HG03432 (cell line): Measurements from ENCODE around the gene FHAD1.
"Not testable (repeated sequence)": the region's sequence is repeated elsewhere in the genome, so short reads cannot be mapped to it uniquely, and the experiment has no call there.

Source experiments
- ATAC-seq: cut with Tn5 transposase; IDR thresholded peaks from one replicate; pipeline ENCODE4 v1.9.1; 2021; ENCODE audit warnings: mild to moderate bottlenecking, moderate library complexity; ENCODE audit not compliant: unreplicated experiment

FHAD1 gene

GRCh38 chr1:15303935-15304334, 56.9 kb downstream of the FHAD1 start:
- no peak for ATAC-seq

DNA sequence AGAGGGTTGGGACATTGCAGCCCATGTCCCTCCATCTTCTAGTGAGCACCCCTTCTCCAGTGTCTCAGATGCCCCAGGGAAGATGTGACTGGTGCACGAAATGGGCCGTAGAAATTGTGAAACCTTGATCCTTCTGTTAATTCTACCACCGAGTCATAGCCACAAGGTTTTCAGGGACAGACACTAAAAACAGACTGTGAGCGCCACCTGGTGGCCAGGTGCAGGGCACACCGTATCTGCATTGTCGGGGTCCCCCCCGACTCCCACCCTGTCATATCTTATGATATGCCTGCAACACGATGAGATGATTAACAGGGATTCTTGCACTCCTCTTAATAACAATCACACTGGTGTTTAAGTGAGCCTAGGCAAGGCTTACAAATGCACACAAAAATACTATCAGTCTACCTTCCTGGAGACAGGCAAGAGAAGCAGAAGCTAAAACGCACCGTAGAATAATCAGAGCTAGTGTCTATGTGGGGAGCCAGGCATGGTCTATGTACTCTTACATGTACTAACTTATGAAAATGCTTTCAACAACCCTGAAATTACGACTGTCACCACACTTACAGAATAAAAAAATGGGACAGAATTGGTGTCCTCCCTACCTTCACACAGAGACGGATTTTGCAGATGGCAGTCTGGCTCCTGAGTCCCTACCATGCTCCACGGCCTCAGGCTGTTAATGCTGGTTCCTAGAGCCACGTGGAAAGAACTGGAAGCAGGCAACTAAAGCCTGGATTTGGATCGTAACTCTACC, 57.9 kb downstream of the FHAD1 start:
- no peak for ATAC-seq

GRCh38 chr1:15305468-15305770, 58.4 kb downstream of the FHAD1 start:
- ATAC-seq, result no peak

DNA sequence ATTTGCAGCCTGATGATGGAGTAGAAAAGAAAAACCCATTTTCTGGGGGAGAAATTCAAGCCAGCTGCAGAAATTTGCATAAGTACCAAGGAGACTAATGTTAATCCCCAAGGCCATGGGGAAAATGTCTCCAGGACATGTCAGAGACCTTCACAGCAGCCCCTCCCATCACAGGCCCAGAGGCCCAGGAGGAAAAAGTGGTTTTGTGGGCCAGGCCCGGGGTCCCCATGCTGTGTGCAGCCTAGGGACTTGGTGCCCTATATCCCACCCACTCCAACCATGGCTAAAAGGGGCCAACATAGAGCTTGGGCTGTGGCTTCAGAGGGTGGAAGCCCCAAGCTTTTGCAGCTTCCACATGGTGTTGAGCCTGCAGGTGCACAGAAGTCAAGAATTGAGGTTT, 59.3 kb downstream of the FHAD1 start:
- ATAC-seq, result not testable (repeated sequence)

DNA sequence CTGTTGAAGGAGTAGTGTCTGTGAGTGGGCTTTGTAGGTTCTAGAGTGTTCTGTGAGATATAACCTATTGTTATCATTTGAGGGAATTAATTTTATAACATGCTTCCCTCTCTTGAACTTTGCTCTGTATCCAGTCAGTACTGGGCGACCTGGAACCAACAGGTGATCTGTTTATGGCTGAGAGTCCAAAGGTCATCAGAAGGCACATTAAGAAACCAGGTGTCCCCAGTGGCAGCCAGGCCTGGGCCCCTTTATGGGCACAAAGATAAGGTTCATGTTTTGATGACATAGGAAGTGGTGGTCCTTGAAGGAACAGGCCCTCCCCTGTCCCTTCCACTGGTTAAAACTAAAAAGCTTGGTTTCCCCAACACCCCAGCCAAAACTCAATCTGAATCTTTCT, 61.1 kb downstream of the FHAD1 start:
- ATAC-seq, result no peak

DNA sequence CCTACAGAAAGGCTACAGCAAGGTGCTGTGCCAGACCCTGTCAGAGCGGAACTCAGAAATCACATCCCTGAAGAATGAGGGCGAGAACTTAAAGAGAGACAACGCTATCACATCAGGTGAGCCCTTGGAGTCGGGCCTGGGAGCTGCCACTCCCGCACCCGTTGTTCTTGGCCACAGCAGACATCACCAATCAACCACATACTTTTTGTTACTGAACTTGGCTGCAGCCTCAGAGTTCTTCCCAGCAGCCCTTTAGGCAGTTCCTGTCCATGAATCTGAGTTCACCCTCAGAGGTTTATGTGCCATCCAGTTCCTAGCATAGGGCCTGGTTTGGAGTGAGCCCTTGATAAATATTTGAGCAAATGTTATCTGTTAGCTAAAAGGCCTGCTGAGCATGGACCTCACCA, 61.6 kb downstream of the FHAD1 start:
- ATAC-seq, result no peak

DNA sequence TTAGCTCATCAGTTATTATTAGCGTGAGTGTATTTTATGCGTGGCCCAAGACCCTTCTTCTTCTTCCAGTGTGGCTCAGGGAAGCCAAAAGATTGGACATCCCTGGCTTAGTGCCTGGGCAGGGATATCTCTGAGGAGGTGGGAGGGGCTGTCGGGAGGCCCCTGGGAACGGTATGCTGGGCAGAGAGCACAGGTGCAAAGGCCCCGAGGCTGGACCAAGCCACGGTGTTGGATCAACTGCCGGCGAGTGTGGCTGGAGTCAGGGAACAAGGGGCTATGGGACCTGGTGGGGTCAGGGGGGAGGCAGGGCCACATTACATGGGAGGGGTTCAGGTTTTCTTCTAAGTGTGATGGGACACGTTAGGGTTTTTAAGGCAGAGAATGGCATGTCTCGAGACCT, 62.7 kb downstream of the FHAD1 start:
- no peak for ATAC-seq

DNA sequence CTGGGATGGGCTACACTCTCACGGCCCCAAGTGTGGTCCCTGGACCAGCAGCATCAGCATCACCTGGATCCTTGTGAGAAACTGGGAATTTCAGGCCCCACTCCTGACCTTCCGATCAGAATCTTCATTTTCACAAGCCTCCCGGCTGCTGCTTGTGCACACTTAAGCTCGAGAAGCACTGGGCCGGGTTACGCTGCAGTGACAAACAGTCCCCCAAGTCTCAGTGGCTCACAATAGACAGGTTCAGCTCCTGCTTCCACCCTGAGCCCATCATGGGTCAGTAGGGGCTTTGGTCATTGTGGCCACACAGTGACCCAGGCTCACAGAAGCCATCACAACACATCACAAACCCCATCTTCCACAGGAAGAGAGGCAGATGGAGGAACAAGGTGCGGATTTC, 63.5 kb downstream of the FHAD1 start:
- no peak for ATAC-seq

GRCh38 chr1:15311122-15311822, 64.2 kb downstream of the FHAD1 start:
- ATAC-seq, result no peak

GRCh38 chr1:15311880-15312279, 64.9 kb downstream of the FHAD1 start:
- ATAC-seq, result no peak

DNA sequence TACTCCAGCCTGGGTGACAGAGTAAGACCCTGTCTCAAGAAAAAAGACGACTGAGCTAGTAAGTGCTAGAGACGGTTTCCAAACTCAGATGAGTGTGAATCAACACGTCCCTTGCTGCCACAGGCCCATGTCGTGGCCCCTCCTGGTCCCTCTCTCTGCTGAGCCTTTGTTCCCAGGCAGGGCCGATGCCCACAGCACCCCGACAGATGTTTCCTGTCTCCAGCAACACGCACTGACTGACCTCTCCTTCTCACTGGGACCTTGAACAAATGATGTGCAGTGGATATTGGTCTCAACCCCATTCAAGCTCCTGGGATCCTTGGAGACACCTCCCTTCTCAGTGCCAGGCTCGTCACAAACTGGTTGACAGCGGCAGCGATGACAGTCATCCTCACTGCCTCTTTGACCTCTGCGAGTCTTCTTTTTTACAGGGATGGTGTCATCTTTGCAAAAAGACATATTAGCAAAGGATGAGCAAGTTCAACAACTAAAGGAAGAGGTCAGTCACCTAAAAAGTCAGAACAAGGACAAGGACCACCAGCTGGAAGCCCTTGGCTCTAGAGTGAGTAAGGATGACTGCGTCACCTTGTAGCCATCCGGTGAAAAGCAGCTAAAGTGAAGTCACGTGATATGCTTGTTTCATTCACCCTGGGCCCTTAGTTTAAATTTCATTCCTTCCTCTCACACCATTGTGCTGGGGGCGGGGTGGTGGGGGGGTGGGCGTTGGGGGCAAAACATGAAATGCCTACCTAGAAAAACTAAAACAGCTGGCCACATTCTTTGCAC, 65.8 kb downstream of the FHAD1 start:
- ATAC-seq, result no peak

DNA sequence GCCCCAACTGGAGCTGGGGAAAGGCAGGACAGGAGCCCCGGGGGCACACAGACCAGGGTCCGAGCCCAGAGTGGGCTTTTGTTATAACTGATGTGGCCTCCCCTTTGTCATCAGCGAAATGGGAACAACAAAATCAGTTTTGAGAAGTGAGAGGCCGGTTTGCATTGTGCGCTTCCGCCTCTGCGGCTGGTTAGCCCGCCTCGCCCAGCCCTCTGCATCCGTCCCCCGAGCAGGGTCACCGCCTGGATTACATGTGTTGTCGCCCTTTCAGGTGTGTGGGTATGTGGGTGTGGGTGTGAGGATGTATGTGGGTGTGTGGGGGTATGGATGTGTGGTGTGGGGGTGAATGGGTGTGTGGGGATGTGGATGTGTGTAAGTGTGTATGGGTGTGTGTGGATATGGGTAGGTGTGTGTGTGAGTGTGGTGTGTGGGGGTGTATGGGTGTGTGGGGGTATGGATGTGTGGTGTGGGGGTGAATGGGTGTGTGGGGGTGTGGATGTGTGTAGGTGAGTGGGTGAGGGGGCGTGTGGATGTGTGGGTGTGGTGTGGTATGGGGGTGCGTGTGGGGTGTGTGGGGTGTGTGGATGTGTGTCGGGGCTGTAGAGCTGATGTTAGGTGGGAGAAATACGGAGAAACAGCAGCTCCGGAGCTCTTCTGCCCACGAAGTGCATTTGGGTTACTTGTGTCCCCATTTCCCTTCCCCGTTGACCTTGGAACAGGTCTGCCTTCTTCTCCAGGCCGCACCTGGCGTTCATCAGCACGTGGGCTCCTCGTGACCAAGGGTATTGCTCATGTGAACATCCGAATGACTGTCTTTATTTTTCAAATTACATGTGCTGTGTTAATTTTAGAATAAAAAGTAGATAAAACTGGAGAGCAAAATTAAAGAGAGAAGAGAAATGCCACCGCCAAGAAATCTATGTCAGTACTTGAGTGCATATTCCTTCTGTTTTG, 67.6 kb downstream of the FHAD1 start:
- ATAC-seq, result no peak

GRCh38 chr1:15315815-15316214, 68.8 kb downstream of the FHAD1 start:
- no peak for ATAC-seq

DNA sequence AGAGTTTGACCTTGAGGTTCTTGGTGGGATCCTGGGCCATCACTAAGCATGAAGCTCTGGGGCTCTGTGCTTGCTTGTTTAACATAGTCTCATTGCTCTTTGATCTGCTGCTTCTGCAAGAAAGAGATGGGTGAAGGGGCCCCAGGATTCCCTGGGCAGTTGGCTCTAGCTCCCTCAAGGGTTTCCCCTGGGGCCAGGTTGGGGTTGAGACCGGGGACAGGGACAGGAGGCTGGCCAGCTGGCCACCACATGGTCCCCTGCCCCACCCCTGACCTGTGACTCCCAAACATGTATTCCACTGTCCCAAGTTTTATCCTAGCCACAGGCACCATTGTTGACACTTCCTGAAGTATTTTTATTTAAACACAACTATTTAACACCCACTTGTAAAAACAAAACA, 69.5 kb downstream of the FHAD1 start:
- no peak for ATAC-seq

GRCh38 chr1:15320267-15320666, 73.2 kb downstream of the FHAD1 start:
- no peak for ATAC-seq

GRCh38 chr1:15321601-15322000, 74.6 kb downstream of the FHAD1 start:
- ATAC-seq, result no peak

DNA sequence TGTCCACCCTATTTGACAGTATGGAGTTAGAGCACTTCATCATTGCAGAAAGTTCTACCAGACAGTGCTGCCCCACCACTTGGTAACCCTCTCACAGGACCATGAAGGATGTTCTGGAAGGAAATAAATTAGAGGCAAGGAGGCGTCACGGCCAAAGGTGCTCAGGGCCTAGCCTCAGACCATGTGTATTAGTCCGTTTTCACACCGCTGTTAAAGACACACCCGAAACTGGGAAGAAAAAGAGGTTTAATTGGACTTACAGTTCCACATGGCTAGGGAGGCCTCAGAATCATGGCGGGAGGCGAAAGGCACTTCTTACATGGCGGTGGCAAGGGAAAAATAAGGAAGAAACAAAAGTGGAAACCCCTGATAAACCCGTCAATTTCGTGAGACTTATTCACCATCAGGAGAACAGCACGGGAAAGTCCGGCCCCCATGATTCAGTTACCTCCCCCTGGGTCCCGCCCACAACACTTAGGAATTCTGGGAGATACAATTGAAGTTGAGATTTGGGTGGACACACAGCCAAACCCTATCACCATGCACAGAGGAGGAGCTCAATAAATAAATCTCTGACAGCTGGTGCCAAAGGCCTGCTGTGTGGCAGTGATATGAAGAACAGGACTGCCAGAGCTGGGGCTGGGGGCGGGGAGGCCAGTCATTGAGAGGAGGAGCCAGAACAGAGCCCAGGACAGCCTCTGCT, 75.8 kb downstream of the FHAD1 start:
- no peak for ATAC-seq

DNA sequence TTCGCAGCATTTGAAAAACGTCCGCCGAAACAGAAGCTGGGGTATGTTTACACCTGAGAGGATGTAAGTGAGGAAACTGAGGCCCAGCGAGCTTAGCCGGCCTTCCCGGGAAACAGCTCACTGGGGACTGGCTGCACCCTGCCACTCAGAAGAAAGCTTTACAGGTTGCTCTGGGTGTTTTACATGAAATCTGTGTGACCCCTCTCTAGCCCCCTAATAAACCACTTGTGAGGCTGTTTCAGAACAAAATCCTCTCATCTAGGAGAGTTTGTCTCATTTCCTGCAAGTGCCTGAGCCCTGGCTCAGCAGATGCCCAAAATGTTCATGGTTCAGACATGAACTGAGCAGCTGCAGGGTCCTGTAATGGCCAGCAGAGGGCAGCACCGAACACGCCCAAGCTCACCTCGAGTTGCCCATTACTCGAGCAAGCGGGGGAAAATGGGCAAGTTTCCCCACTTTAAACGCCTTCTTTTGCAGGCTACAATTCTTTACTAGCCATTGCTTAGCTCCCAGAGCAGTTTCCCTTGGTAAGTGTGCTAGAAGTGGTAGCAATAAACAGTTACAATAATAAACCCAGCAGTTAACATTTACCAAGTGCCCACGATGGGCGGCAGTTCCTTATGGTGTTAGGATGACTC, 76.4 kb downstream of the FHAD1 start:
- no peak for ATAC-seq

DNA sequence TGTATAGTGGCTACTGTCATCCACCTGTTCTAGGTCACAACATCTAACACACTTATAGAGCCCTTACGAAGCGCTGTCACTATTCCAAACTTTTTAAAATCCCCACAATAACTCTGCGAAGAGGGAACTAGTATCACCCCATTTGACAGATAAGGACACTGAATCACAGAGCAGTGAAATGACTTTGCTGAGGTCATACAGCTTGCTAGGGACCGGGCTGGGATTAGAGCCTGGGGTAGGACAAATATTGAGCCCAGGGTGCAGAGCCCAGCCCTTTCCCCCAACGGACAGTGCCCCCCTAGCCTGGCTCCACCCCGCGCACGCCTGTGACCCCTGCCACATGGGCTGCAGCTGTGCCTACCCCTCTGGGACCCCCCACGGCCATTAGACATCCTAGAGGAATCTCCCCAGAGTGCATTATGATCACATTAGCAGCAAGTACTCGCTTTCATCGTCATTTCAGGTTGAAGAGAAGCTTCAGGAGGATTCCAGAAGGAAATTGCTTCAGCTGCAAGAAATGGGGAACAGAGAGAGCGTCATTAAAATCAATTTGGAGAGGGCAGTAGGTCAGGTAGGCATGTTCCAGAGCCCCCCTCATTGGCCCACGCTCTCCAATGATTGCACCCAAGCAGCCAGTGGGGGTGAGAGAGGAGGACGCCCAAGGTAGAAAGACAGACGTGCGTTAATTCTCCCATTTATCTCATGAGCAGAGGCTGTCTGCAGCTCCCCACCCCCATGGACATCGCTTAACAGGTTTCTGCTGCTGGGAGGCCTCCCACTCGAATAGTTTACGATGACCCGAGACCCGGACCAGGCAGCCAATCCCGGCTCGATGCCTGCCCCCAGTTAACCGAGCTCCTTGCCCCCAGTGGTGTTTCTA, 77.2 kb downstream of the FHAD1 start:
- no peak for ATAC-seq
